DMS53 treated with DMSO at 0.1 percent for 48 hours (cell line): Measurements from ENCODE around the gene TNS1.

Source experiments
- DNase-seq: peaks from one replicate; lab custom pipeline; 2025; ENCODE audit not compliant: unreplicated experiment; lab: John Stamatoyannopoulos, UW

TNS1 gene

GRCh38 chr2:217944366-217944765, 58.4 kb downstream of the TNS1 start:
- no peak for DNase-seq

- peak; percentile 40 for DNase-seq
Observed at GRCh38 chr2:217943446-217944321, 59.1 kb downstream of the TNS1 start.

- no peak for DNase-seq
Observed at GRCh38 chr2:217942731-217943335, 60.0 kb downstream of the TNS1 start.

- DNase-seq, result peak; percentile 43
Observed at GRCh38 chr2:217941886-217942728, 60.7 kb downstream of the TNS1 start.

- DNase-seq, result no peak
Observed at GRCh38 chr2:217941339-217941738, 61.5 kb downstream of the TNS1 start.

- no peak for DNase-seq
Observed at GRCh38 chr2:217940261-217941220, 62.3 kb downstream of the TNS1 start.

GRCh38 chr2:217939629-217940245, 63.1 kb downstream of the TNS1 start:
- DNase-seq, result no peak

- no peak for DNase-seq
Observed at GRCh38 chr2:217939220-217939619, 63.6 kb downstream of the TNS1 start.

GRCh38 chr2:217938036-217938435, 64.8 kb downstream of the TNS1 start:
- no peak for DNase-seq

GRCh38 chr2:217937446-217937845, 65.3 kb downstream of the TNS1 start:
- DNase-seq, result no peak

GRCh38 chr2:217936952-217937351, 65.8 kb downstream of the TNS1 start:
- DNase-seq, result no peak

- DNase-seq, result peak; percentile 21
Observed at GRCh38 chr2:217935901-217936684, 66.7 kb downstream of the TNS1 start.

- DNase-seq, result no peak
Observed at GRCh38 chr2:217935235-217935879, 67.4 kb downstream of the TNS1 start.

GRCh38 chr2:217934321-217935131, 68.3 kb downstream of the TNS1 start:
- no peak for DNase-seq

GRCh38 chr2:217933617-217933993, 69.2 kb downstream of the TNS1 start:
- DNase-seq, result peak; percentile 55

GRCh38 chr2:217932803-217933616, 69.8 kb downstream of the TNS1 start:
- no peak for DNase-seq
